ES-I3 (cell line): ENCODE data around the gene DNAJC17.

Experiments
- H3K36me3 ChIP-seq: 2 replicates; pipeline ENCODE4 v1.6.1; 2013; ENCODE audit warnings: mild to moderate bottlenecking, low read length, control low read depth, moderate library complexity; ENCODE audit not compliant: insufficient read depth
- H3K4me1 ChIP-seq: 2 replicates; pipeline ENCODE4 v1.6.1; 2013; ENCODE audit warnings: mild to moderate bottlenecking, control low read depth, low read length; ENCODE audit not compliant: insufficient read depth
- H3K9ac ChIP-seq: 2 replicates; pipeline ENCODE4 v1.6.1; 2013; ENCODE audit warnings: low read depth, mild to moderate bottlenecking, low read length, moderate library complexity
- H3K9me3 ChIP-seq: 2 replicates; pipeline ENCODE4 v1.6.1; 2013; ENCODE audit warnings: mild to moderate bottlenecking, low read length, moderate library complexity; ENCODE audit not compliant: control insufficient read depth, insufficient read depth

DNAJC17 gene

DNA sequence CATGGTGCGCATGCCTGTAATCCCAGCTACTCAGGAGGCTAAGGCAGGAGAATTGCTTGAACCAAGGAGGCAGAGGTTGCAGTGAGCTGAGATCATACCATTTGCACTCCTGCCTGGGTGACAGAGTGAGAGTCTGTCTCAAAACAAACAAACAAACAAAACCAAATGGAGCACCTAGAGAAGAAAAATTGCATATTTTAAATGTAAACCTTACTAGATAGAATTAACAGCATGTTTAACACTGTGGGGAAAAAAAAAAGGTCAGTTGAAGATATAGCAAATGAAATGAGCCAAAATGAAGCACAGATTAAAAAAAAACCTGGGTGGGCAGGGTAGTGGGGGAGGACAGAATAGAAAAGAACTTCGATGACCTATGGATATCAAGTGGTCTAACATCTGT, 13.9 kb upstream of the DNAJC17 start:
- H3K9ac ChIP-seq, result no peak overlapping the region
- H3K36me3 ChIP-seq, result no peaks in the 10 kb centered on the region
- no peaks in the 10 kb centered on the region for H3K4me1 ChIP-seq
- H3K9me3 ChIP-seq, result no peaks in the 10 kb centered on the region

DNA sequence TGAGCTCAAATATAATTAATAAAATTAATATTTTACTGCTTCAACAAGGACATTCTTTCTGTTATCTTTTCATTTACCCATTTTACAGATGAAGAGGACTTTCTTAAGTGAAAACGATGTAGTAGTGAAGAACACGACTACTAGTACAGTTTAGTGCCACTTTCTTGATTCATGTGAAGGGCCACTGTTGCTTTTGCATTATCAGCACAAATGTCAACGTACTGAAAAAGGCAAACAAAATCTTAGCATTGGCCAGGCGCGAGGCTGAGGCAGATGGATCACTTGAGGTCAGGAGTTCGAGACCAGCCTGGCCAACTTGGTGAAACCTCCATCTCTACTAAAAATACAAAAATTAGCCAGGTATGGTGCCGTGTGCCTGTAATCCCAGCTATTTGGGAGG, 11.8 kb upstream of the DNAJC17 start:
- no peaks in the 10 kb centered on the region for H3K4me1 ChIP-seq
- H3K9ac ChIP-seq, result no peak overlapping the region
- no peaks in the 10 kb centered on the region for H3K36me3 ChIP-seq
- no peaks in the 10 kb centered on the region for H3K9me3 ChIP-seq

DNA sequence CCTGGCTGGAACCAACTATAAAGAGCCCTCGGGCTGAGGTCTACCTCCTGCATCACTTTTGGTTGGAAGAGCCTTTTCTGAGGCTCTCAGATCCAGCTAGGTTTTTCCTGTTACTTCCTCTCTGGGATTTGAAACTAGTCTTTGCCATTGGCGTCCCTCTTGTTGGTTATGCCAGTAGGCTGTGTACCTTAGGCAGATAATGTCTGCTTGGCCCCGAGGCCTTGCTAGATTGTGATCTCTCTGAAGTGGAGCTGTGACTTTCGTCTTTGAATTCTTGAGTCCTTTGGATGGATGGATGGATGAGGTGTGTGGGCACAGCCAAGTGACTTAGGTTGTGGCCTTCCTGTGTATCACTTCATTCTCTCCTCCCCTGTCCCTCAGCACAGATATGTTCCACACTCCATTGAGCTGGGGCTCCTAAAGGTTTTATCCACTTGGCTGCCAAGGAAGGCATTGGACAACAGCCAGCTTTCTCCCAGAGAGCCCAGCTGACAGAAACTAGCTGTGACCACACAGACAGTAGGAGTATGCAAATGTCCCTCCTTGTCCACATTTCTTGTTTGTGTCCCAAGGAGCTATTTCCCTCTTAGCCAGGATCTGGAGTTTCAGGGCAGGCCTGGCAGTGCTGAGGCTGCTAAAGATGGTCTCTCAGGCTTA, 7.9 kb upstream of the DNAJC17 start:
- no peak overlapping the region for H3K9ac ChIP-seq
- H3K4me1 ChIP-seq, result no peaks in the 10 kb centered on the region
- H3K36me3 ChIP-seq, result no peaks in the 10 kb centered on the region
- no peaks in the 10 kb centered on the region for H3K9me3 ChIP-seq

DNA sequence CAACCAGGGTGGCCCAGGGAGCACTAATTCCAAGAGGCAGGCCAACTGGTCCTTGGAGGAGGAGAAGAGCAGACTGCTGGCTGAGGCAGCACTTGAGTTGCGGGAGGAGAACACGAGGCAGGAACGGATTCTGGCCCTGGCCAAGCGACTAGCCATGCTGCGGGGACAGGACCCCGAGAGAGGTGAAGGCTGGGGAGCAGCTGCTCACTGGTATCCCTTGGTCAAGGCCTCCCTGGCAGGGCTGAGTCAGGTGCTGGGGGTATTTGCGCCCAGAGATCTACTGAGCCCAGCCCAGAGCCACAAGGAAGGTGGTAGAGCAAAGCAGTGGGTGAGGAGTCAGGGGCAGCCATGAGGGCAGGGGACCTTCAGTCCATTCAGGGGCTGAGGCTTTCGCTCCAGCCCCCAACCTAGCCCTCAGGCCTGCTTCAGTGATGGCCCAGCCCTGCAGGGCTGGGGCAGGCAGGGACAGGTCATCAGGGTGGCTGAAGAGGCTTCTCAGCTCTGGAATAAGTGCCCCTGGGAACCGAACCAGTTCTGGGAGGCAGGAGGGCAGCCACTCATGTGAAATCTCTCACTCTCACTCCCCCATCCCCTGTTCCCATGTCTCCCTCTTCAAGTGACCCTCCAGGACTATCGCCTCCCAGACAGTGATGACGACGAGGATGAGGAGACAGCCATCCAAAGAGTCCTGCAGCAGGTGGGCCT, 5.6 kb upstream of the DNAJC17 start:
- no peaks in the 10 kb centered on the region for H3K36me3 ChIP-seq
- H3K9ac ChIP-seq, result no peak overlapping the region
- H3K9me3 ChIP-seq, result no peaks in the 10 kb centered on the region

DNA sequence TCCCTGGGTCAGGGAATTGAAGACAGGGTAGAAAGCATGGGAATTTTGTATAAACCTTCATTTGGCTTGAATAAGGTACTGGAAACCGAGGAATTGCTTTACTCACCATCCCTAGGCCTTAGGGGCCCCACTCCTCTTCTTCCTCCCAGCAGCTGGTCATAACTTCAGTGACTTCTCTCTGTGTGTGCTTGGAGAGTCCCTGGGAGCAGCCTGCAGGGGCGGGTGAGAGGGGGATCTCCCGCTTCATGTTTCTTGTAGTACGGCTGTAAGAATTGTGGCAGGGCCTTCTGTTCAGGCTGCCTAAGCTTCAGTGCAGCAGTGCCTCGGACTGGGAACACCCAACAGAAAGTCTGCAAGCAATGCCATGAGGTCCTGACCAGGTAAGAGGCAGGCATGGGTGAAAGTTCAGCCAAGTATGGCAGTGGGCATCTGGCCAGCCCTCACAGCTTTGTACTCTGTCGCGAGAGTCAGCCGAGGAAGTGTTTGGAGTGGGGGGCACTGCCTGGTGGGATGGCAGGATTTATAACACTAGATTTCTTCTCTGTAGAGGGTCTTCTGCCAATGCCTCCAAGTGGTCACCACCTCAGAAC, 1.7 kb upstream of the DNAJC17 start:
- Histone ChIP-seq H3K9ac (no peak overlapping the region), H3K36me3 (no peaks in the 10 kb centered on the region), H3K9me3 (no peaks in the 10 kb centered on the region), H3K4me1 (peaks cover 4% of the 10 kb centered on the region; the same call in 1 of the 2 replicates)

More for the DNA sequence above, 5.6 kb upstream of the DNAJC17 start:
- H3K4me1 ChIP-seq, result no peaks in the 10 kb centered on the region

DNA sequence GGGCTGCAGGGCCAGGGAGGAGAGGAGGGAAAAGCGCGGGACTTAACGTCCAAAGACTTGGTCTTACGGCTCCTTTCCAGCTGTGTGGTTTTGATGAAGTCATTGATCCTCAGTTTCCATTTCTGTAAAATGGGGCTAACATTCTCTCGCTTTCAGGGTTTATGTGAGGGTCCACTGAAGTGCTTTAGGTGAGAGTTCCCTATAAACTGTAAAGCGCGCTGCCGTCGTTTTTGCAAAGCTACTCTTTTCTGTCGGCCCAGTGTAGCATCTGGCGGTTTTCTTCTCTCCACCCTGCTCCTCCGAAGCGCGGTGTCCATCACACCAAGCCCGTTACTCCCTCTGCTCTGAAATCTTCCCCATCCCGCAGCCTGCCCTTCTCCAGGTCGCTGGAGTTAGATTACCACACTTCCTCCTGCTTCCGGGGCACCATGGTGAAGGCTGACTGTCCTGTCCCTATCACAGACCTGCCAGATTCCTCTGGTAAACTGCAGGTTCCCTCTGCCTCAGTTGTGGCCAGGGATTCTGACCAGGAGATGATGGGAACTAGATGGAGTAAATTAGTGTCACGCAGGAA, 702 bp upstream of the DNAJC17 start:
- Histone ChIP-seq H3K36me3 (no peaks in the 10 kb centered on the region), H3K9me3 (no peaks in the 10 kb centered on the region), H3K9ac (peak overlapping the region; percentile 81; the same call in 1 of the 2 replicates), H3K4me1 (peaks cover 4% of the 10 kb centered on the region; the same call in 1 of the 2 replicates)

DNA sequence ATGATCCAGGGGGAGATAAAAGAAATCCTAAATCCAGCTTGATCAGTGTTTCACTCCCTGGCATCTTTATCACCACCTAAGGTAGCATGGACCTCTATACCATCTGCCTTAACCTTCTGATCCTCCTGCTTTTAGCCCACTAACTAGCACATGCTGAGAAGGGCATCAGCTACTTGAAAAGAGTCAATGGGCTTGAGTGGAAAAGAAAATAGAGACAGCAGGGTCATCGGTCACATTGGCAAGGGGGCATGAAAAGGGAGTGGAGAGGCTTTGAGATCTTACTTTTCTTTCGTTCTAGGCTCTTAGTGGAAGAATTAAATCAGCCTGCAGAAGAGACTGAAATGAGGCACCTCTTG, 623 bp downstream of the DNAJC17 start:
- Histone ChIP-seq H3K9ac (peak overlapping the region; percentile 81), H3K4me1 (peaks cover 4% of the 10 kb centered on the region; the same call in 1 of the 2 replicates), H3K9me3 (no peaks in the 10 kb centered on the region), H3K36me3 (no peaks in the 10 kb centered on the region)

DNA sequence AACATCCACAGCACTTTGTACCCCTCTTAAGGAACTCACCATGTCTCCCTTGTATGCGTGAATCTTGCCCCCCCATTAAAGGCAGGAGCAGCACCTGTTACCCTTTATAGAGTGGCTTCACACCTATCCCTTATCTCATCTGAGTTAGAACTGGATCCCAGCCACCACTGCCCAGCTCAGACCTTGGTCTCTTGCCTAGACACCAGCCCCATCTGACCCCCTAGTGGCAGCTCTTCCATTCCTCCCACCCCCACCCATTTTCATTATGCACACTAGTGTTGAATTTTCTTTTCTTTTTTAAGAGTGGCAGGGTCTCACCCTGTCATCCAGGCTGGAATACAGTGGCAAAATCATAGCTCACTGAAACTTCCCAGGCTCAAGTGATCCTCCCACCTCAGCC, 3.6 kb downstream of the DNAJC17 start:
- H3K9me3 ChIP-seq, result no peaks in the 10 kb centered on the region
- H3K4me1 ChIP-seq, result peaks cover 12% of the 10 kb centered on the region
- H3K9ac ChIP-seq, result no peak overlapping the region
- H3K36me3 ChIP-seq, result no peaks in the 10 kb centered on the region

DNA sequence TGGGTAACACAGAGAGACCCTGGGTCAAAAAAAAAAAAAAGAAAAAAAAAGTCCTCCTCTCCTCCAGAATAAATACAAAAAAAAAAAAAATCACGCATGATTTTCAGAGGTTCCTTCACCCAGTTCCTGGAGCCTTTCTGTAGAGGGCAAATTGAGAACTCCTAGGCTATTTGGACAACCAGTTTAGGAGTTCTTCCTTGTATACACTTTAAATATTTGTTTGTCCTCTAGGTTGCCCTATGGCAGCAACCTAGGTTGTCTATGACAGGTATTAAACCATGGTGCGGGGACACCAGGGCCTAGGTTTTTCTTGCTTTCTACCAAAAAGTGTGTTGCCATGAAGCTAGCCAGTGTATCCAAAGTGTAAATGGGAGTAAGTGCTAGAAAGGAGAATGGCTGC, 4.2 kb downstream of the DNAJC17 start:
- Histone ChIP-seq H3K9ac (no peak overlapping the region), H3K4me1 (peaks cover 18% of the 10 kb centered on the region), H3K36me3 (no peaks in the 10 kb centered on the region), H3K9me3 (no peaks in the 10 kb centered on the region)

DNA sequence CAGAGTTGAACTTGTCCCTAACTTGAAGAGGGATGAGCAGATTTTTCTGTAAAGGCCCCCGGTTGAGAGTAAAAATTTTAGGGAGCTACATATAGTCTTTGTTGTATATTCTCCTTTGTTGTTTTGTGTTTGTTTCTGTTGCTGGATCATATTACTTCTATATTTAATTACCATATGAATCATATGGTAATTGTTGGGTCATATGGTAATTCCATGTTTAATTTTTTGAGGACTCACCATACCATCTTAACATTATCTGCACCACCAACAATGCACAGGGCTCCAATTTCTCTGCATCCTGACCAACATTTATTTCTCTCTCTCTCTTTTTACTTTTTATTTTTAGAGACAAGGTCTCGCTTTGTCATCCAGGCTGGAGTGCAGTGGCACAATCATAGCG, 7.8 kb downstream of the DNAJC17 start:
- H3K9me3 ChIP-seq, result no peaks in the 10 kb centered on the region
- no peak overlapping the region for H3K9ac ChIP-seq
- no peaks in the 10 kb centered on the region for H3K36me3 ChIP-seq
- H3K4me1 ChIP-seq, result peaks cover 27% of the 10 kb centered on the region

DNA sequence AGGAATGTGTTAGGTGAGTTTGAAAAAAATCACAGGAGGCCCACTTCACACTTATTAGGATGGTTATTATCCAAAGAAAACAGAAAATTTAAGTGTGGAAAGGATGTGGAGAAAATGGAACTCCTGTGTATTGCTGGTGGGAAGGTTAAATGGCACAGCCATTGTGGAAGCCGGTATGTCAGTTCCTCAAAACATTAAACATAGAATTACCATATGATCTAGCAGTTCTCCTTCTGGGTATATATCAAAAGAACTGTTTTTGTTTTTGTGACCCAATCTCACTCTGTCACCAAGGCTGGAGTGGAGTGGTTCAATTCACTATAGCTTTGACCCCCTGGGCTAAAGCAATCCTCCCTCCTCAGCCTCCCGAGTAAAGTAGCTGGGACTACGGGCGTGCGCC, 10.8 kb downstream of the DNAJC17 start:
- Histone ChIP-seq H3K9ac (no peak overlapping the region), H3K9me3 (no peaks in the 10 kb centered on the region), H3K4me1 (peaks cover 27% of the 10 kb centered on the region), H3K36me3 (no peaks in the 10 kb centered on the region)

DNA sequence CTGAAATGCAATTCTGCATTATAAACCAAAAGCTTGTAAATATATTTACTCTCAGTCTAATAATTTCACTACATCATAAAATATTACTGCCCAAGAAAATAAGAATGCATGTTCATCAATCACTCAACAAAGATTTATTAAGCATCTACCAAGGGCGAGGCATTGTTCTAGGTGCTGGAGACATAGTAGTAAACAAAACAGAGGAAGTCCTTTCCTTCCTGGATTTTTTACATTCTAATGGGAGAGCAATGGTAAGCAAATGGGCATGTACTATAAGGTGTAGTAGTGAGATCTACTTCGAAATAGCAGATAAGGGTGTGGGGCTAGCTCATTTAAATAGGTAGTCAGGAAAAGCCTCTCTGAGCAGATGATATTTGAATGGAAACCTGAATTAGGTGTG, 11.2 kb downstream of the DNAJC17 start:
- Histone ChIP-seq H3K4me1 (peaks cover 27% of the 10 kb centered on the region), H3K9ac (no peak overlapping the region), H3K36me3 (no peaks in the 10 kb centered on the region), H3K9me3 (no peaks in the 10 kb centered on the region)

DNA sequence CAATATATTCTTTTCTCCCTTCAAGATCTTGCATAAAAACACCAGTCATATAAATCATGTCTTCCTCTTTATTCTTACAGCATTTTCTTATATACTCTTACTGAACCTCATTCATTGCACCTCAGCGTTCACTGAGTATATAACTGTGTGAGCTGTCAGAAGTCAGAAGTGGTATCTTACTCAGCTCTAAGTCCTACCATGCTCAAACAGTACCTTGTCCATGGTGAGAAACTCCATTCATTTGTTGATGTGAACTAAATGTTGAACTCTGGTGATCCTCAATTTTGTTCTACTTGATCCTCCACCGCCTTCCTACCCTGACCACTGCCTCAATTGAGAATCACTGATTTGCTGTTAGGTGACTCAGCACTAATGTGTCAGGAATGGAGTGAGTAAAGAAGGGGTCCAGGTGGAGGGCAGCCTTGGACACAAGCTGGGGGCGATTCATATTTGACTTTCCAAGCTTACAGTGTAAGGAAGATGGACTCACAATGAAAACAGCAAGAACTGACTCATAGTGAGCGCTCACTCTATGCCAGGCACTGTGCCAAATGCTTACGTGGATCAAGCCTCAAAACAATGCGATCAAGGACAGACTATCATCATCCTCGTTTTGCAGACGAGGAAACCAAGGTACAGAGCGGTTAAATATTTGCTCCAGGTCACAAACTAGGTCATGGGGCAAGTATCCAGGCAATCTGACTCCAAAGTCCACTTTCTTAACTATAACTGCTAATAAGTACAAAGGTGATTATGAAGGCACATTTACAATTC, 13.9 kb downstream of the DNAJC17 start:
- H3K36me3 ChIP-seq, result no peaks in the 10 kb centered on the region
- no peaks in the 10 kb centered on the region for H3K9me3 ChIP-seq
- H3K9ac ChIP-seq, result no peak overlapping the region
- H3K4me1 ChIP-seq, result peaks cover 15% of the 10 kb centered on the region

DNA sequence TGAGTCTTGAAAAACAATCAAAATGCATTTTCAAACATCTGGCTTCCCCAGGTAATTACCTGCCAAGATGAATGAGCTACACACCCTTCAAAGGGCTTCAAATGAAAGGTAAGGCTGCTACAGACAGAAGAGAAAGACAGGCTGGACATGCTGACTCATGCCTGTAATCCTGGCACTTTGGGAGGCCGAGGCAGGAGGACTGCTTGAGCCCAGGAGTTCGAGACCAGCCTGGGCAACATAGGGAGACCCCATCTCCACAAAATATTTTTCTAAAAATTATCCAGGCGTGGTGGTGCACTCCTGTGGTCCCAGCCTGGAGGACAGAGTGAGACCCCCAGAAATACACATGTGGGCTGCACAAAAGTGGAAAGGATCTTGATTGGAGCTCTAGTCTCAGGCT, 14.9 kb downstream of the DNAJC17 start:
- no peaks in the 10 kb centered on the region for H3K36me3 ChIP-seq
- H3K9me3 ChIP-seq, result no peaks in the 10 kb centered on the region
- no peak overlapping the region for H3K9ac ChIP-seq
- peaks cover 10% of the 10 kb centered on the region for H3K4me1 ChIP-seq
